ENCODE results near the gene MOCOS.

DNA sequence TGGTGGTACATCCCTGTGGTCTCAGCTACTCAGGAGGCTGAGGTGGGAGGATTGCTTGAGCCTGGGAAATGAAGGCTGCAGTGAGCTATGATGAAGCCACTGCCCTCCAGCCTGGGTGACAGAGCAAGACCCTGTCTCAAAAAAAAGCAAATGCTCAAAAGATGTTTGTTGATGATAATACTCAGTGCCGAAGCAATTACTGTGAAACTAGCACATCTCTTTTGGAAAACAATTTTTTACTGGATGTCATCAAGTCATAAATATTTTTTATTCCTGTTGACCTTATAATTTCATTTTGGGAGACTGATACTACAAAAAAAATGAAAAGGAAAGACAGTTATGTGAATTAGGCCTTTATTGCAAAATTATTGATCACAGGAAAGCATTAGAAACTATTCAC, 75.7 kb downstream of the MOCOS start:
- no peak for TF ChIP-seq EP300 (IDR thresholded peaks at IDR 0.05; ENCODE audit: low read depth)
- TF ChIP-seq, protein P1, sequence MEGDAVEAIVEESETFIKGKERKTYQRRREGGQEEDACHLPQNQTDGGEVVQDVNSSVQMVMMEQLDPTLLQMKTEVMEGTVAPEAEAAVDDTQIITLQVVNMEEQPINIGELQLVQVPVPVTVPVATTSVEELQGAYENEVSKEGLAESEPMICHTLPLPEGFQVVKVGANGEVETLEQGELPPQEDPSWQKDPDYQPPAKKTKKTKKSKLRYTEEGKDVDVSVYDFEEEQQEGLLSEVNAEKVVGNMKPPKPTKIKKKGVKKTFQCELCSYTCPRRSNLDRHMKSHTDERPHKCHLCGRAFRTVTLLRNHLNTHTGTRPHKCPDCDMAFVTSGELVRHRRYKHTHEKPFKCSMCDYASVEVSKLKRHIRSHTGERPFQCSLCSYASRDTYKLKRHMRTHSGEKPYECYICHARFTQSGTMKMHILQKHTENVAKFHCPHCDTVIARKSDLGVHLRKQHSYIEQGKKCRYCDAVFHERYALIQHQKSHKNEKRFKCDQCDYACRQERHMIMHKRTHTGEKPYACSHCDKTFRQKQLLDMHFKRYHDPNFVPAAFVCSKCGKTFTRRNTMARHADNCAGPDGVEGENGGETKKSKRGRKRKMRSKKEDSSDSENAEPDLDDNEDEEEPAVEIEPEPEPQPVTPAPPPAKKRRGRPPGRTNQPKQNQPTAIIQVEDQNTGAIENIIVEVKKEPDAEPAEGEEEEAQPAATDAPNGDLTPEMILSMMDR (IDR thresholded peaks at IDR 0.05), result no peak
- no peak for TF ChIP-seq POLR2A (IDR thresholded peaks at IDR 0.05)
- no peak for TF ChIP-seq POLR2AphosphoS5 (IDR thresholded peaks at IDR 0.05)

Data from transverse colon (tissue), 4 donors.